Colonic mucosa (tissue), 4 donors: ENCODE data around the gene SLC26A8. TPM values are rescaled to one million over a fixed set of nuclear protein-coding genes. Genes with fewer than 3 reads are reported as not detected.

Experiments
- DNase-seq: peaks from one replicate; pipeline ENCODE4 v3.0.0-alpha.2; 2020
- H3K27ac ChIP-seq: fragments of 200-600 bp; one replicate; pipeline ENCODE4 v1.8.0; 2021
- H3K27me3 ChIP-seq: fragments of 200-600 bp; one replicate; pipeline ENCODE4 v1.8.0; 2021
- H3K36me3 ChIP-seq: fragments of 200-600 bp; one replicate; pipeline ENCODE4 v1.8.0; 2021
- H3K4me1 ChIP-seq: fragments of 200-600 bp; one replicate; pipeline ENCODE4 v1.8.0; 2021; ENCODE audit warnings: mild to moderate bottlenecking
- H3K4me3 ChIP-seq: fragments of 200-600 bp; one replicate; pipeline ENCODE4 v1.8.0; 2021
- H3K9ac ChIP-seq, 2 donors: one replicate each; pipeline ENCODE4 v1.7.0; 2013; ENCODE audit warnings: control low read depth in 2 of 2, low read depth in 2 of 2, low read length in 2 of 2
- H3K9me3 ChIP-seq: fragments of 200-600 bp; one replicate; pipeline ENCODE4 v1.8.0; 2021
- intact Hi-C: fragments of 100-400 bp; cut with DNase I; formaldehyde crosslinking; loops from one replicate; pipeline ENCODE4 v1.14.1; 2022
- total RNA-seq, 2 donors: library from RNA; stranded (reverse); fragmentation: NEBNext Ultra II Directional in 1 of 2; extraction: Animal tissue kit (Norgen Biotek cat#: 25700) in 1 of 2; gene quantifications; one replicate each; pipeline ENCODE4 v1.2.1, GENCODE V29; 2021
- TF ChIP-seq, protein P1 (sequence below): fragments of 200-600 bp; IDR thresholded peaks from one replicate; pipeline ENCODE4 v1.8.0; 2022; ENCODE audit warnings: antibody characterized with exemption, mild to moderate bottlenecking
- donor health status: healthy.
- donor health status: DM: no; HTN: no; CAD: no.
- donor health status: DM: no; HTN: no; CAD: no.

SLC26A8 gene
- total RNA-seq, 2 donors from 2014 or later, result 0.27 TPM; not detected in 1

DNA sequence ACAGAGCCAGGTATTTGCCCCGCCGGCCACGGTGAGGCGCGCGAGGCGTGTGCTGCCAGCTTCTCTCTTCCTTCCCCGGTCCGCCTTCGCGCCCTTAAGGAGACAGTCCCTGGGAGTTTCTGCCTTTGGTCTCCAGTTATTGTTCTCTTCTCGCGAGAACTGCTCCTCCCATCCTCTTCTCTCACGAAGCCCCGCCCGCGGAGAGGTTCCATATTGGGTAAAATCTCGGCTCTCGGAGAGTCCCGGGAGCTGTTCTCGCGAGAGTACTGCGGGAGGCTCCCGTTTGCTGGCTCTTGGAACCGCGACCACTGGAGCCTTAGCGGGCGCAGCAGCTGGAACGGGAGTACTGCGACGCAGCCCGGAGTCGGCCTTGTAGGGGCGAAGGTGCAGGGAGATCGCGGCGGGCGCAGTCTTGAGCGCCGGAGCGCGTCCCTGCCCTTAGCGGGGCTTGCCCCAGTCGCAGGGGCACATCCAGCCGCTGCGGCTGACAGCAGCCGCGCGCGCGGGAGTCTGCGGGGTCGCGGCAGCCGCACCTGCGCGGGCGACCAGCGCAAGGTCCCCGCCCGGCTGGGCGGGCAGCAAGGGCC is 3.2 kb upstream of the SLC26A8 start, which contains the start of gene MAPK14:
Gene MAPK14 (plus strand): TSS at position 308 of the 587 bp plus-strand sequence. CDS start 350 bp downstream, outside the sequence.
- intact Hi-C loops, result loop anchor here (2.0 to 10.0 kb wide), 2 partner anchors 67 to 327 kb away; no protein-coding TSS in a partner anchor
- Histone ChIP-seq H3K4me3 (peak within 1 kb of the TSS; percentile 96), H3K36me3 (no peaks in the 10 kb centered on the region), H3K9me3 (no peaks in the 10 kb centered on the region), H3K9ac (peak within 1 kb of the TSS; percentile 86 to 100), H3K27me3 (no peaks in the 10 kb centered on the region), H3K4me1 (no peaks in the 10 kb centered on the region), H3K27ac (peak within 1 kb of the TSS; percentile 98)
- TF ChIP-seq, protein P1, sequence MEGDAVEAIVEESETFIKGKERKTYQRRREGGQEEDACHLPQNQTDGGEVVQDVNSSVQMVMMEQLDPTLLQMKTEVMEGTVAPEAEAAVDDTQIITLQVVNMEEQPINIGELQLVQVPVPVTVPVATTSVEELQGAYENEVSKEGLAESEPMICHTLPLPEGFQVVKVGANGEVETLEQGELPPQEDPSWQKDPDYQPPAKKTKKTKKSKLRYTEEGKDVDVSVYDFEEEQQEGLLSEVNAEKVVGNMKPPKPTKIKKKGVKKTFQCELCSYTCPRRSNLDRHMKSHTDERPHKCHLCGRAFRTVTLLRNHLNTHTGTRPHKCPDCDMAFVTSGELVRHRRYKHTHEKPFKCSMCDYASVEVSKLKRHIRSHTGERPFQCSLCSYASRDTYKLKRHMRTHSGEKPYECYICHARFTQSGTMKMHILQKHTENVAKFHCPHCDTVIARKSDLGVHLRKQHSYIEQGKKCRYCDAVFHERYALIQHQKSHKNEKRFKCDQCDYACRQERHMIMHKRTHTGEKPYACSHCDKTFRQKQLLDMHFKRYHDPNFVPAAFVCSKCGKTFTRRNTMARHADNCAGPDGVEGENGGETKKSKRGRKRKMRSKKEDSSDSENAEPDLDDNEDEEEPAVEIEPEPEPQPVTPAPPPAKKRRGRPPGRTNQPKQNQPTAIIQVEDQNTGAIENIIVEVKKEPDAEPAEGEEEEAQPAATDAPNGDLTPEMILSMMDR, result peak; percentile 82
- DNase-seq, result peak; percentile 100

DNA sequence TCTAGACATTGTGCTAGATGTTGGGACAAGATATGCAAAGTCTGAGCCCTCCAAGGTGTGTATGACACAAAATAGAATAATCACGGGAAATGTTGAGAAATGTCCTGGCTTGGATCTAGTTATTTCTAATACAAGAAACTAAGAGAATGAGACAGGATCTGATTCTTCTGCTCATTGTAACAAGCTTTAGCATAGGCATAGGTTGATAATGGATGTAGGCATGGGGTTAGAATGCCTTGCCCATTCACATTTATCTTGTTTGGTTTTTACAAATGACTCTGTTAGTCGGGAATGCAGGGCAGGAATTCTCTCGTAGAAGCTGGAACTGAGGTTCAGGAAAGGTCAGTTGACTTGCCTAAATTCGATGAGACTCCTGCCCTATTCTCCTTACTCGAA is 1.5 kb upstream of the SLC26A8 start:
- Histone ChIP-seq H3K9ac (no peak overlapping the region), H3K4me3 (no peak overlapping the region), H3K27ac (no peak overlapping the region), H3K9me3 (no peaks in the 10 kb centered on the region), H3K36me3 (no peaks in the 10 kb centered on the region), H3K27me3 (no peaks in the 10 kb centered on the region), H3K4me1 (no peaks in the 10 kb centered on the region)
- intact Hi-C loops, result loop anchor here (2.0 to 10.0 kb wide), 2 partner anchors 69 to 329 kb away; no protein-coding TSS in a partner anchor
- TF ChIP-seq, protein P1, result no peak
- DNase-seq, result no peak

DNA sequence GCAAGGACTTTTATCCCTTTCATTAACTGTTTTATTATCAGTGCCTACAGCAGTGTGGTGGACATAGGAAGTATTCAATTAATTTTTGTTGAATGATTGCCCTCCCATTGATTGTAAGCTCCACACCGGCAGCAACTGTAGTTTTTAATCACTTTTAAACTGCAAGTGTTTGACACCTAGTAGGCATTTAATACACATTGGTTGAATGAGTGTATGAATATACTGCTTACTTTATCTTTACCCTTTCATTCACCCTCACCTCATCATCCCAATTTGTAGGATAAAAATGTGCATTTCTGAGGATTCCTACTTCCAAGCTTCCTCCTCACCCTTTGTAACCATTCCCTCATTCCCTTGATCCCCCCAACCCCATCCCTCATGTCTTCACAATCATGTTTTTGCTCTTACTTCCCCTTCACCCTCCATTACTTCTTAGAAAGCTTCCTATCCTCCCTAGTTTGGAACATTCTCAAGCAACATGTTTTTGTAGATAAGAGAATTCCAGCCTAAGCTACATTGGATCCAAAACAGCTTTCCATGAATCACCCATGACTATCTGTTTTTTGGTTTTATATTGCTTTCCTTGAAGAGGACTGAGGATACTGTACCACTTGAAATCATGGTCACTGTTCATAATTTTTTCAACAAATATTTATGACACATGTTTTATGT is 955 bp upstream of the SLC26A8 start:
- no peak for DNase-seq
- no peak overlapping the region for H3K9ac ChIP-seq
- intact Hi-C loops, result loop anchor here (10.0 kb wide), 1 partner anchor 329 kb away; no protein-coding TSS in a partner anchor
- H3K4me1 ChIP-seq, result no peaks in the 10 kb centered on the region
- no peaks in the 10 kb centered on the region for H3K36me3 ChIP-seq
- H3K27me3 ChIP-seq, result no peaks in the 10 kb centered on the region
- no peak overlapping the region for H3K27ac ChIP-seq
- H3K4me3 ChIP-seq, result no peak overlapping the region
- TF ChIP-seq, protein P1, result no peak
- H3K9me3 ChIP-seq, result no peaks in the 10 kb centered on the region

DNA sequence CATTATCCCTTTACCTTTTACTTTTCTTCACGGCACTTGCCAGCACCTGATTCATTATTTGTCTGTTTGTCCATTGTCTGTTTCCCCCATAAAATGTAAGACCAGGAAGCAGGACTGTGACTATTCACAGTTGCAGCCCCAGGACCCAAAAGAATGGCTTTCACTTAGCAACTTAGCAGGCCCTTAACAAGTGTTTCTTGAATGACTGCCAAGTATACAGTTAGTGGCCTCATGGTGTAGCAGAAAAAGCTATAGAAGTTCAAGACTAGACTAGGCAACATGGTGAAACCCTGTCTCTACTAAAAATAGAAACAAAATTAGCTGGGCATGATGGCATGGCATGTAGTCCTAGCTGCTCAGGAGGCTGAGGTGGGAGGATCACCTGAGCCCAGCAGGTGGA is 4.3 kb downstream of the SLC26A8 start:
- no peak for DNase-seq
- Histone ChIP-seq H3K27ac (no peak overlapping the region), H3K36me3 (no peaks in the 10 kb centered on the region), H3K9ac (no peak overlapping the region), H3K4me1 (no peaks in the 10 kb centered on the region), H3K4me3 (no peak overlapping the region), H3K27me3 (no peaks in the 10 kb centered on the region), H3K9me3 (no peaks in the 10 kb centered on the region)
- TF ChIP-seq, protein P1, result no peak
- intact Hi-C loops, result loop anchor here (5.0 to 10.0 kb wide), 2 partner anchors 177 to 335 kb away; partner anchors contain the start of gene BRPF3

DNA sequence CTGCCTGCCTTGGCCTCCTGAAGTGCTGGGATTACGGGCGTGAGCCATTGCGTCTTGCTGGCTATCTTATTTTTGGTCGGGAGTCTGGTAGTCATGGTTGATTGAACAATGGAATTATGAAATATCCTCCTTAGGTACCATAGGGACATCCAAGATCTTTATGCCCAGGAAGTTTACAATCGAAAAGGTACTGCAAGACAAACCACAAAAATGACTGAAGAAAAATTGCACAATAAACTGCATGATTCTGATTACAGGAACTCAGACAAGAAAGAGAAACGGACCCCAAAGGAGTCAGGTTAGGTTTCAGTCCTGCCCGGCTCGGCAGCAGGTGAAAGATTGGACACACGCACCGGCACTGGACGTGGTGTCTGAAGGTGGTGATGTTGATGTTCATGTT is 5.3 kb downstream of the SLC26A8 start:
- Histone ChIP-seq H3K4me3 (no peak overlapping the region), H3K4me1 (no peaks in the 10 kb centered on the region), H3K27me3 (no peaks in the 10 kb centered on the region), H3K27ac (no peak overlapping the region), H3K9me3 (no peaks in the 10 kb centered on the region), H3K9ac (no peak overlapping the region), H3K36me3 (no peaks in the 10 kb centered on the region)
- no peak for DNase-seq
- intact Hi-C loops, result no loop called here
- TF ChIP-seq, protein P1, result no peak
